Measurements from ENCODE around the gene CFAP68.
A peak's percentile ranks its signal among the peaks of the same experiment; 100 is the strongest.

CFAP68 gene, protein sequence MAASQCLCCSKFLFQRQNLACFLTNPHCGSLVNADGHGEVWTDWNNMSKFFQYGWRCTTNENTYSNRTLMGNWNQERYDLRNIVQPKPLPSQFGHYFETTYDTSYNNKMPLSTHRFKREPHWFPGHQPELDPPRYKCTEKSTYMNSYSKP

DNA sequence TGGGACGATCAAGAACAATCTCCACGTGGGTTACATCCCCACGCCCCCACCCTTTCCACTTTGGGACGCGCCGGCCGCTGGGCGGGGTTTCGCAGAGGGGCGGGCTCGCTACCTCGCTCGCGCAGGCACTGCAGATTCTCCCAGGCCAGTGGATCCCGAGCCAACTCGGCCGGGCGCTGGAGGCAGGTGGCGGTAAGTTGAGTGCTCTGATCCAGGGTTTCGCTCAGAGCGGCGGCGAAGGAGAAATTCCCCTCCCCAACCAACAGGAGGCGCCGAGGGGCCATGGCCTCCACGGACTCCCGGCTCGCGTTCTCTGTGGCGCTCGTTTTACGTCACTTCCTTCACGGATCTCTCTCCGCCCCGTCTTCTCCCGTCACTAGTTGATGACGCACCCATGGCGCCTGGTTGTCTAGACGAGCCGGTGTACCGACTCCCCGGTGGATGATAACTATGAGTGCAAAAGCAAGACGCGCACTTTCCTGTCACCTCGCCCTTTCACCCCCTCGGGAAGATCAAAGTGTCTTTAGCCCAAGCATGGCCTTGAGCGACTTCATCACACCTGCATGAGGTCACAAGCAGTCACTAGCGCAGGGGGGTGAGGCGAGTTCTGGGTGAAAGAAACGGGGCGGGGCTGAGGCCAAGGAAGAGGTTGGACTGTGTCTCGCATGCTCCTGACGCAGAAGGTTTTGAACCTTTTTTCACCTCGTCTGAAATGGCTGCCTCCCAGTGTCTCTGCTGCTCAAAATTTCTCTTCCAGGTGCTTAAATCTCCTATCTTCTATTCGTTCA is at the start of gene CFAP68, which contains the start of gene FDXACB1:
CFAP68 (plus strand) TSS at position 693 of the 788 bp plus-strand sequence; CDS start at position 713, 20 bp downstream.
FDXACB1 (minus strand) TSS at position 317 of the 788 bp plus-strand sequence; CDS start at position 284, 33 bp downstream.
- H3K4me3 ChIP-seq (ENCODE audit: low read length) = peak within 1 kb of the TSS; percentile 97
- DNase-seq (ENCODE audit: low read depth) = peak; percentile 95
- TF ChIP-seq, protein P1, sequence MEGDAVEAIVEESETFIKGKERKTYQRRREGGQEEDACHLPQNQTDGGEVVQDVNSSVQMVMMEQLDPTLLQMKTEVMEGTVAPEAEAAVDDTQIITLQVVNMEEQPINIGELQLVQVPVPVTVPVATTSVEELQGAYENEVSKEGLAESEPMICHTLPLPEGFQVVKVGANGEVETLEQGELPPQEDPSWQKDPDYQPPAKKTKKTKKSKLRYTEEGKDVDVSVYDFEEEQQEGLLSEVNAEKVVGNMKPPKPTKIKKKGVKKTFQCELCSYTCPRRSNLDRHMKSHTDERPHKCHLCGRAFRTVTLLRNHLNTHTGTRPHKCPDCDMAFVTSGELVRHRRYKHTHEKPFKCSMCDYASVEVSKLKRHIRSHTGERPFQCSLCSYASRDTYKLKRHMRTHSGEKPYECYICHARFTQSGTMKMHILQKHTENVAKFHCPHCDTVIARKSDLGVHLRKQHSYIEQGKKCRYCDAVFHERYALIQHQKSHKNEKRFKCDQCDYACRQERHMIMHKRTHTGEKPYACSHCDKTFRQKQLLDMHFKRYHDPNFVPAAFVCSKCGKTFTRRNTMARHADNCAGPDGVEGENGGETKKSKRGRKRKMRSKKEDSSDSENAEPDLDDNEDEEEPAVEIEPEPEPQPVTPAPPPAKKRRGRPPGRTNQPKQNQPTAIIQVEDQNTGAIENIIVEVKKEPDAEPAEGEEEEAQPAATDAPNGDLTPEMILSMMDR (conservative IDR thresholded peaks at IDR 0.05; ENCODE audit: low read length) = peak; percentile 90

DNA sequence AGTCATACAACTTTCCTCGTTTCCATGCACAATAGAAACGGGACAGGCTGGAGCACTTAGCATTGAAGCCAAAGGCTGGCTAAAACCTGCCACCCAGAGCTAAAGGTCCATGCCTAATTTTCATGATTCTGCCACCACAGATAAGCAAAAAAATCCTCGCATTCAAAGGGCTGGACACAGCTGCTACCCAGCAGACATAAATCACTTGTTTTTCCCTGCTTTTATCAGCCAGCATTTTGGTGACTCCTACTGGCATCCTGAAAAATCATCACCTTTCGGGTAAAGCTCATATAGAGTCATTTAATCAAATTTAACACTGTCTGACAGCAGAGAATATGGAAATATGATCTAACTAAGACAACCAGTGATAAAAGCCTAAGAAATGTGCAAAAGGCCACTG is 45.8 kb upstream of the CFAP68 start:
- no peak for DNase-seq (ENCODE audit: low read depth)
- H3K4me3 ChIP-seq (ENCODE audit: low read length) = no peak overlapping the region
- TF ChIP-seq, protein P1 (conservative IDR thresholded peaks at IDR 0.05; ENCODE audit: low read length) = peak; percentile 20; the same call in 1 of the 2 replicates

DNA sequence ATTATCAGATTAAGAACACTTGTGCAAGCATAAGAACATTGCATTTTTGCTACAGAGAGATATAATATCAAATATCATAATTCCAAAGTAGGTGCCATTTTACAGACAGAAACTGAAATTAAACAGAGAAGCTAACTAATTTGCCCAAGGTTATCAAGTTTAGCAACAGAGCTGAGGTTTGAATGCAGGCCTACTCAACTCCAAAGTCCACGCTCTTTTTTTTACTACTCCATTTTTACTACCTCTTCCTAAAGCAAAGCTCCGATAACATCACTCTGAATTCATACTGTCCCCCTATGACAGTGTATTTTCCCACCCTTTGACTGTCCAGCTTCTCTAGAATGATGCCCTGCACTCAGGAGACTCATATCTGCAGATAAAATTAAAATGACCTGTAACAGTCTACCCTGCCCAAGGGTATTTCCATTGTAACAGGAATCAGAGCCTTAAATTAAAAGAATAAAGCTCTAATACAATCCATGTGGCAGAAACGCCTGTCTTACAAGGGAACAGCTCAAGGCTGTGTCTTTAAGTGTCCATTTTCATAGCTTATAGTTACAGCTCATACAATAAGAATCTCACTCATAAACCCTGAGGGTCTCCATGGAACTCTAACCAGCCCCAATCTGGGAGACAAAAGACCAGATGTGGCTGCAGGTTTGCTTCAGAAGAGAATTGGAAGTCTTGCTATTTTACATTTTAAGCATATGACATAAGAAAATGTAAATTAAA is 44.7 kb upstream of the CFAP68 start:
- H3K4me3 ChIP-seq (ENCODE audit: low read length) = no peak overlapping the region
- TF ChIP-seq, protein P1 (conservative IDR thresholded peaks at IDR 0.05; ENCODE audit: low read length) = no peak
- no peak for DNase-seq (ENCODE audit: low read depth)

DNA sequence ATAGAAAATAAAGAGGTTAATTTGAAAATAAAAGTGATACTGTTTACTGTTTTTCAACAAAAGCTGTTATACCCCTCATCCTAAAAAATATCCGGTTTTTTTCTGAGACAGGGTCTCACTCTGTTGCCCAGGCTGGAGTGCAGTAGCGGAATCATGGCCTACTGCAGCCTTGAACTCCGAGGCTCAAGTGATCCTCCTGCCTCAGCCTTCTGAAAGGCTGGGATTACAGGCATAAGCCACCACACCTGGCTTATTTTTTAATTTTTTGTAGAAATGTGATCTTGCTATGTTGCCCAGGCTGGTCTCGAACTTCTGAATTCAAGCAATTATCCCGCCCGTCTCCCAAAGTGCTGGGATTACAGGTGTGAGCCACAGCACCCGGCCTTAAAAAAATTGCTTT is 43.7 kb upstream of the CFAP68 start:
- TF ChIP-seq, protein P1 (conservative IDR thresholded peaks at IDR 0.05; ENCODE audit: low read length) = no peak
- no peak for DNase-seq (ENCODE audit: low read depth)
- no peak overlapping the region for H3K4me3 ChIP-seq (ENCODE audit: low read length)

DNA sequence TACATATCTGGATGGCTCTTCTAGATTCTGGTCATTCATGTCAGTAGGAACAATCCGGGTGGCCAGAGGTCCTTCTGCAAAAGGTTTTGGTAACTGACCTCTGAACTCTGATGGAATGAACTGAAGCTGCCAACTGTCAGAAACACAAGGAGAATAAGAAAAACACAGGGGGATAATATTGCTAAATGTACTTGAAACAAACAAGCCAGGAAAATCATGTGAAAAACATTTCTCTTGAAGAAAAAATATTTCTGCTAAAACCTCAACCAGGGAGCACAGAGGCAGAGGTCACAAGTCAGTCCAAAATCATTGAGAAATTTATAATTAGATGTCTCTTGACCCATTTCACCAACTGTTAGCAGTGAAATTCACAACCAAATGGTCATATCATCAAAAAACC is 43.2 kb upstream of the CFAP68 start:
- TF ChIP-seq, protein P1 (conservative IDR thresholded peaks at IDR 0.05; ENCODE audit: low read length) = no peak
- H3K4me3 ChIP-seq (ENCODE audit: low read length) = no peak overlapping the region
- DNase-seq (ENCODE audit: low read depth) = no peak

DNA sequence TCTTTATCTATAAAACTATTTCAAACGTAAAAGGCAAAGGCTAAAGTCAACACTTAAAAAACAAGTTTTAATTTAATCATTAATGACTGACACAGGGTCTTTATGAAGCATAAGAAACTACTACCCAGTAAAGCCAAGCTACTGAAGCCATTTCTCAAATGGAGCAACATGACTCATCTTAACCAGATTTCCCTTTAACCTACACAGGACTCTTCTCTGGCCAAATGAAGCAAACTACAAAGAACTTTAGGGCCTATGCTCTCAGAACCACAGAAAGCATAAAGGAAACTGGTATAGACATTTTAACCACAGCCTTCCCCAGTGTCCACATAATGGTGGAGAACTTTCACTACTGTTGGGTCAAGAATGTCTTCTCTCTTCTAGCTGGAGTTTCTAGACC is 42.6 kb upstream of the CFAP68 start:
- no peak for DNase-seq (ENCODE audit: low read depth)
- no peak overlapping the region for H3K4me3 ChIP-seq (ENCODE audit: low read length)
- TF ChIP-seq, protein P1 (conservative IDR thresholded peaks at IDR 0.05; ENCODE audit: low read length) = no peak

All from AG10803 (cell line).